Sigmoid colon (tissue), 4 donors: ENCODE measurements around the gene CSTPP1.

ENCODE experiments used
- CTCF ChIP-seq, 4 experiments: fragments of 450-650 bp in 3 of 4; fragments of 200-600 bp in 1 of 4; IDR thresholded peaks; one replicate each; pipeline ENCODE4 v1.5.1; 2016 to 2019; ENCODE audit warnings: antibody characterized with exemption in 4 of 4, mild to moderate bottlenecking in 3 of 4, moderate library complexity in 2 of 4
- EP300 ChIP-seq, 4 donors: sonication (generic); formaldehyde crosslinking; IDR thresholded peaks; one replicate each; pipeline ENCODE4 v1.6.1; 2017; ENCODE audit warnings: antibody characterized with exemption in 4 of 4

GRCh38 chr11:47124675-47125074 is 188.1 kb downstream of the CSTPP1 start:
- TF ChIP-seq CTCF (IDR thresholded peaks at IDR 0.05): no peak
- TF ChIP-seq EP300 (IDR thresholded peaks at IDR 0.05): no peak
